GM12873 (cell line): ENCODE measurements around the gene CRACR2B.

Experiments used
- CTCF ChIP-seq: IDR thresholded peaks from 2 replicates; pipeline ENCODE4 v1.5.1; 2012; ENCODE audit warnings: low read depth, mild to moderate bottlenecking, moderate library complexity, low read length, control low read depth; ENCODE audit not compliant: insufficient read depth; ENCODE audit errors: missing control alignments

Gene CRACR2B

GRCh38 chr11:827897-828192 lies at the start of gene CRACR2B:
TSS of gene CRACR2B (plus strand) at chr11:827919. CDS start at chr11:828608, 689 bp downstream.
- TF ChIP-seq CTCF: no peak

- peak; percentile 4 for TF ChIP-seq CTCF
These were observed 48.5 kb upstream of the CRACR2B start for GRCh38 chr11:778976-779954.

DNA sequence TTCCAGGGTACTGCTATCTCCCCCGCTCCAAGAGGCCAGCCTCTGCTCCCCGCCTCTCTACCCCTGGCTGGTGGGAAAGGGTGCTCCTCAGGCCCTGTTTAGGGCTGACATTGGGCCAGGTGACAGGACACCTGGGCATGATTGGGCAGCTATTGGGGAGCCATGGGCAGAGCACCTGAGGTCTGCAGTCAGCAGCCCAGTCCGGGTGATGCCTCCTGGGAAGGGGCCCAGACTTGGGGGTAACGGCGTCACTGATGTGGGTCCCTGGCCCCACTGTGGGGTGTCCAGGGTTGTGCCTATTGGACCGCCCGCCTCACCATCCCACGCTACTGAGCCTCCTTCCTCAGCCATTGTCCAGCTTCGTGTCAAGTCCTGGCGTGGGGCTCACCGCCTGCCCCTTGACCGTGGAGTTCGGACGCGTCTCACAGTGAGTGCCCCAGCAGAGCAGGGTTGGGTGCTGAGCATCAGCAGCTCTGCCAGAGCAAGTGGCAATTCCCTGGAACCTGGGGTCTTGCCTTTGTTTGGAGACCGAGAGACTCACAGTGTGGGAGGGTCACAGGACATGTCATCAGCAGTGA lies 47.7 kb upstream of the CRACR2B start:
- no peak for TF ChIP-seq CTCF

DNA sequence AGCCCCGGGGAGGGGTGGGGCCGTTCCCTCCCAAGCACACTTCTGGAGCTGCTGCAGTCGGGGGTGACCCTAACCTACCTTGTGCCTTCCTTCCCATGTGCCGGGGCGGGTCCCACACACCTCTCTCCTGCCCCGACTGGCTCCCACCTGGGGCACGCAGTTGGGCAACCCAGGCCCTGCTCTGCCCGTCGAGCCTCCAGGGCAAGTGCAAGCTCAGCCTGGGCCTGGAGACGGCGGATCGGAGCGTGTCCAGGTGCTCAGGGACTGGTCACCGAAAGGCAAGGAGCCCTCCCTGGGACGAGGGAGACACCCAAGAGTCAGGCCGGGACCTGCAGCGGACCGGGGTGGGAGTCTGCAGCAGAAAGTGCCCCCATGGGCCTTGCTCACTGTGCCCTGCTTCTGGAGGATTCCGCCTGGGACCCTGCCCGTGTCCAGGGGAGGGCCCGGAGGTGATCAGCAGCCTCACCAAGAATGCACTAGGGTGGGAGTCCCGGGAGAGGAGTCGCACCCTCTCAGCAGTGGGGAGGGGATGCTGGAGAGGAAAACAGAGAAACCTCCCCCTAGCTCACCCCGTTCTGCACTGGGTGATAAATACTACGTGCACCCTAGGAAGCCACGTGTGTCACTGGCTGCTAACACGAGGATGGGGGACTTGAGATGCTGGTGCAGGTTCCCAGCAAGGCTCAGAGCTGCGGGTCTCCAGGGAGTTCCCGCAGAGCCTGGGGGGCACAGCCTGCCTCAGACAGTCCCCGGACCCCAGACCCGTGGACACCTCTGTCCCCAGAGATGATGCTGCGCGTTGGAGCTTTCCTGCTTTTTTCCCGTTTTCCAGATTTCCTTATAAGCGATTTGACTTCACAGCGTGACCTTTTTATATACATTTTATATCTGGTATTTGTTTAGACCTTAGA lies 45.2 kb upstream of the CRACR2B start:
- no peak for TF ChIP-seq CTCF

GRCh38 chr11:783581-784015 lies 44.1 kb upstream of the CRACR2B start:
- no peak for TF ChIP-seq CTCF

DNA sequence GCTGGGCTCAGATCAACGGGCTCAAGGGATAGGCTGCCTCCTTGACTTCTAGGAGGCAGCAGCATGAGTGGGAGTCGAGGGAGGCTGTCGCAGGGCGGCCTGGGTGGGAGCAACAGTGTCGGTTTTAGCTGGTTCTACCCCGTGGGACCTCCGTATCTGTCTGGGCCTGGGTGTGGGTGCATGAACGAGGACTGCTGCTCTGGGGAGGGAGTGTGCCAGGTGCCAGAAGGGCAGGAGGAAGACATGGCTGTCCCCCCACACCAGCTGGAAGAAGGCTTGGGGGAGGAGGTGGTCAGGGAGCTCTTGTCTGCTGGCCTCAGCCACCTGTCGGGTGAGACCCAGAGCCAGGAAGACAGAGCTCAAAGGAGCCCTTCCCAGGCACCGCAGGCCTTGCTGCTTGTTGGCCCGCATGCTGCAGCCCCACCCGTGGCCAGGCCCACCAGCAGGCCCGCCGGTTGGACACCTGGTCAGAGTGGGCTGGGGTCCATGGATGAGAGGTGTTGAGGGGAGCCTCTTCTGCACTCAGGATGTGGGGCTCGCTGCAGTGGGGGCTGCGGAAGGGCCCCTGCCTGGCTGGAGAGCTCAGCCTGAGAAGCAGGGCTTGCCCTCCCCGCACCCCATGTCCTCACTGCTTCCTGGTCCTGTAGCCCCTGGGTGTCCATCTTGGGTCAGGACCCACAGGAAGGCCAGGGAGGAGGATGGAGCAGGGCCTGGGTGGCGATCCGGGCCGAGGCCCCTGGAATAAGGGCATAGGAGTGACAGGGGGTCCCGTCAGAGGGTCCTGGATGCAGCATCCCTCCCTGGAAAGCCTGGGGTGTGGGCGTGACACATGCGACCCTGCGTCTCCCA lies 41.3 kb upstream of the CRACR2B start:
- TF ChIP-seq CTCF: no peak
